Measurements from ENCODE around the gene CES4A. TPM values are rescaled to one million over a fixed set of nuclear protein-coding genes. Genes with fewer than 3 reads are reported as not detected.
"Not testable (repeated sequence)": the region's sequence is repeated elsewhere in the genome, so short reads cannot be mapped to it uniquely, and the experiment has no call there.

Gene CES4A
- total RNA-seq, 4 donors from 2014 or later = 18.6 to 24.7 (median 21.2) TPM

DNA sequence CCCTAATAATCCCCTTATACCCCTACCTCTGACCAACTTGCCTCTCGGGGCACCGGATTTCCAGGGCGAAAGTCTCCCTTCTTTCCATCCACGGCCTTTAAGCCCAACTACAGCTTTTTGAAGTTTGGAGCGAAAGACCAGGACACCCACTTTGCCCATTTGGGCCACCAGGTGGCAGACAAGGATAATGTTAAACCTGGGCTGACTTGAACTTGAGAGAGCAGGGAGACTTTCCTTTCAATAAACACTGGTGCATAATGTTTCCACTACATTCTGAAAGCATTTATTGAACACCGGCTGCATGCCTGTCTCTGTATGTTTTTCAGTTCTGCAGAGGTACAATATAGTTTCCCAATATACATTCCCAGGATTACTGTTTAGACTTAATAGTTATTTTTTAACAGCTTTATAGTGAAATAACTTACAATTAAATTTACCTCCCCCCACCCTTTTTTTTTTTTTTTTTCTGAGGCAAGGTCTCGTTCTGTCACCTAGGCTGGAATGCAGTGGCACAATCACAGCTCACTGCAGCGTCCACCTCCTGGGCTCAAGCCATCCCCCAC, 34.2 kb upstream of the CES4A start:
- peak; percentile 66 to 91 for DNase-seq (ENCODE audit: low spot score in 2 of 2)
- peaks cover 0 to 2% (median under 1%) of the 10 kb centered on the region in 4 donors for H3K4me1 ChIP-seq
- peaks cover 0 to 6% (median 0%) of the 10 kb centered on the region in 4 donors for H3K9me3 ChIP-seq
- WGBS, 2 donors = 23% methylated on average over 8 of the region's 8 CpGs
- TF ChIP-seq POLR2A (IDR thresholded peaks at IDR 0.05) (no peak), EP300 (IDR thresholded peaks at IDR 0.05) (no peak)
- TF ChIP-seq, protein P1, sequence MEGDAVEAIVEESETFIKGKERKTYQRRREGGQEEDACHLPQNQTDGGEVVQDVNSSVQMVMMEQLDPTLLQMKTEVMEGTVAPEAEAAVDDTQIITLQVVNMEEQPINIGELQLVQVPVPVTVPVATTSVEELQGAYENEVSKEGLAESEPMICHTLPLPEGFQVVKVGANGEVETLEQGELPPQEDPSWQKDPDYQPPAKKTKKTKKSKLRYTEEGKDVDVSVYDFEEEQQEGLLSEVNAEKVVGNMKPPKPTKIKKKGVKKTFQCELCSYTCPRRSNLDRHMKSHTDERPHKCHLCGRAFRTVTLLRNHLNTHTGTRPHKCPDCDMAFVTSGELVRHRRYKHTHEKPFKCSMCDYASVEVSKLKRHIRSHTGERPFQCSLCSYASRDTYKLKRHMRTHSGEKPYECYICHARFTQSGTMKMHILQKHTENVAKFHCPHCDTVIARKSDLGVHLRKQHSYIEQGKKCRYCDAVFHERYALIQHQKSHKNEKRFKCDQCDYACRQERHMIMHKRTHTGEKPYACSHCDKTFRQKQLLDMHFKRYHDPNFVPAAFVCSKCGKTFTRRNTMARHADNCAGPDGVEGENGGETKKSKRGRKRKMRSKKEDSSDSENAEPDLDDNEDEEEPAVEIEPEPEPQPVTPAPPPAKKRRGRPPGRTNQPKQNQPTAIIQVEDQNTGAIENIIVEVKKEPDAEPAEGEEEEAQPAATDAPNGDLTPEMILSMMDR (IDR thresholded peaks at IDR 0.05) = peak; percentile 59 to 81 (median 67)
- H3K4me3 ChIP-seq = no peak overlapping the region
- H3K36me3 ChIP-seq = no peaks in the 10 kb centered on the region
- peaks cover 0 to 13% of the 10 kb centered on the region in 2 donors for H3K27me3 ChIP-seq
- H3K27ac ChIP-seq = no peak overlapping the region

DNA sequence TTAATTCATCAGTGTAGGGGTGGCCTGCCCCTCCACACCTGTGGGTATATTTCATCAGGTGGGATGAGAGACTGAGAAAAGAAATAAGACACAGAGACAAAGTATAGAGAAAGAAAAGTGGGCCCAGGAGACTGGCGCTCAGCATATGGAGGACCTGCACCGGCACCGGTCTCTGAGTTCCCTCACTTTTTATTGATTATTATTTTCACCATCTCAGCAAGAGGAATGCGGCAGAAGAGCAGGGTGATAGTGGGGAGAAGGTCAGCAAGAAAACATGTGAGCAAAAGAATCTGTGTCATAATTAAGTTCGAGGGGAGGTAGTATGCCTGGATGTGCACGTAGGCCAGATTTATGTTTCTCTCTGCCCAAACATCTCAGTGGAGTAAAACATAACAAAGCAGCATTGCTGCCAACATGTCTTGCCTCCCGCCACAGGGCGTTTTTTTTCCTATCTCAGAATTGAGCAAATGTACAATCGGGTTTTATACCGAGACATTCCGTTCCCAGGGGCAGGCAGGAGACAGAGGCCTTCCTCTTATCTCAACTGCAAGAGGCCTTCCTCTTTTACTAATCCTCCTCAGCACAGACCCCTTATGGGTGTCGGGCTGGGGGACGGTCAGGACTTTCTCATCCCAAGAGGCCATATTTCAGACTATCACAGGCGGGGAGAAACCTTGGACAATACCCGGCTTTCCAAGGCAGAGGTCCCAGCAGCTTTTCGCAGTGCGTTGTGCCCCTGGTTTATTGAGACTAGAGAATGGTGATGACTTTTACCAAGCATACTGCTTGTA, 32.8 kb upstream of the CES4A start:
- not testable (repeated sequence) for H3K4me1 ChIP-seq; DNase-seq (ENCODE audit: low spot score in 2 of 2); H3K36me3 ChIP-seq; H3K9me3 ChIP-seq; H3K27me3 ChIP-seq; H3K4me3 ChIP-seq; H3K27ac ChIP-seq
- 51 to 62% methylated on average over 17 of the region's 17 CpGs for WGBS, 2 donors

DNA sequence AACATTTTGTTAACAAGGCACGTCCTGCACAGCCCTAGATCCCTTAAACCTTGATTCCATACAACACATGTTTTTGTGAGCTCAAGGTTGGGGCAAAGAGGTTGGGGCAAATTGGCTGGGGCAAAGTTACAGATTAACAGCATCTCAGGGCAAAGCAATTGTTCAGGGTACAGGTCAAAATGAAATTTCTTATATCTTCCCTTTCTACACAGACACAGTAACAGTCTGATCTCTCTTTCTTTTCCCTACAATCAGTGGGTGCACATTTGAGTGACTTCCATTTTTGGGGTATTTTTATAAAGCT, 32.3 kb upstream of the CES4A start:
- H3K4me1 ChIP-seq; H3K36me3 ChIP-seq; DNase-seq (ENCODE audit: low spot score in 2 of 2); H3K9me3 ChIP-seq; H3K27me3 ChIP-seq; H3K4me3 ChIP-seq; H3K27ac ChIP-seq: not testable (repeated sequence)
- WGBS, 2 donors = 64 to 65% methylated on average over 1 of the region's 1 CpG

DNA sequence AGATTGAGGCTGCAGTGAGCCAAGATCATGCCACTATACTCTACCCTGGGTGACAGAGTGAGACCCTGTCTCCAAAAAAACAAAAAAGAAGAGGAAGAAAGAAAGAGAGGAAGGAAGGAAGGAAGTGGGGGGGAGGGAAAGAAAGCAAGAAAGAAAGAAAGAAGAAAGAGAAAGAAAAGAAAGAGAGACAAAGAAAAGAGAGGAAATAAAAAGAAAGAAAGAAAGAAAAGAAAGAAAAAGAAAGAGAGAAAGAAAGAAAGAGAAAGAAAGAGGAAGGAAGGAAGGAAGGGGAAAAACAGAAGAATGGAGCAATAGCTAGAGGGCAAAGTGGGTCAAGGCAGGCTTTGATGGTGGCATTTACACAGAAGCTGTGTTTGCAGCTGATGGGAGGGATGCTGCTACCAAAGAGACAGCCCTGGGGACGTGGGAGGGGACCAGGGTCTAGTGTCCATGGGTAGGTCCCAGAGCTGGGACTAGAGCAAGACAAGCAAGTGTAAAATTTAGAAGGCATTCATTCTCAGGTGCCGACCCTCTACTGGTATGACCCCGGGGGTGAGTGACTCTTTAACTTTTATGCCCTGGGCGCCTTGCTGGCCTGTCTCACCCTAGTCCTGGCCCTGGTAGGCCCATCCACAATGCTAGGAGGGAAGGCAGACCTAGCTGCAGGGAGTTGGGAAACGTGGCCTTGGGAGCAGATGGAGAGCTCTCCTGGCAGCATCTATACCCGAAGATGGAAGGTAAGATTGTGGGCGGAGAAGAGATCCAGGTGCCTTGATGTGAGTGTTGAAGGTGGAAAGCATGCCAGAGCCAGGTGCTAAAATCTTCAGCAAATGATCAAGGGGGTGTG, 29.3 kb upstream of the CES4A start:
- Histone ChIP-seq H3K27ac (no peak overlapping the region), H3K36me3 (no peaks in the 10 kb centered on the region), H3K4me3 (no peak overlapping the region), H3K9me3 (no peaks in the 10 kb centered on the region), H3K27me3 (no peaks in the 10 kb centered on the region), H3K4me1 (no peaks in the 10 kb centered on the region)
- TF ChIP-seq POLR2A (IDR thresholded peaks at IDR 0.05) (no peak), EP300 (IDR thresholded peaks at IDR 0.05) (no peak)
- TF ChIP-seq, protein P1 (IDR thresholded peaks at IDR 0.05) = no peak
- 65 to 75% methylated on average over 7 of the region's 7 CpGs for WGBS, 2 donors
- DNase-seq (ENCODE audit: low spot score in 2 of 2) = no peak

DNA sequence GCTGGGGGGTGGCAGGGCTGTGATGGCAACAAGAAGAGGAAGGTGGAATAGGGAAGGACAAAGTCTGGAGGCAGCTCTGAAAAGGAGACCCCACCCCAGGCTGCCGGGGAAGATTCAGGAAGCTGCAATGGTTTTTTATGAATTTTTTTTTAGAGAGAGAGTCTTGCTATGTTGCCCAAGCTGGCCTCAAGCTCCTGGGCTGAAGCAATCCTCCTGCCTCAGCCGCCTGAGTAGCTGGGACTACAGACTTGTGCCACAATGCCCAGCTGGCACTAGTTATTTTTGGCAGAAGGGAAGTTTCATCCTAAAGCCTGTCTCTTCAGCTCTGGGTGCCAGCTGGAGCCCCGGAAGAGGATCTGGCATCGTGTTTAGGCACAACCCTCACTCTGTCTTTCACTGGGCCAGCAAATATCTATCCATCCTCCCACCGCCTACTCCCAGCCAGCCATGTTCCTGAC, 28.7 kb upstream of the CES4A start:
- H3K27me3 ChIP-seq = no peaks in the 10 kb centered on the region
- H3K27ac ChIP-seq = no peak overlapping the region
- H3K4me3 ChIP-seq = no peak overlapping the region
- no peaks in the 10 kb centered on the region for H3K9me3 ChIP-seq
- TF ChIP-seq, protein P1 (IDR thresholded peaks at IDR 0.05) = no peak
- TF ChIP-seq EP300 (IDR thresholded peaks at IDR 0.05) (peak in 1 of 2 donors; percentile 51), POLR2A (IDR thresholded peaks at IDR 0.05) (no peak)
- DNase-seq (ENCODE audit: low spot score in 2 of 2) = no peak
- H3K4me1 ChIP-seq = no peaks in the 10 kb centered on the region
- WGBS, 2 donors = 55 to 61% methylated on average over 5 of the region's 5 CpGs
- H3K36me3 ChIP-seq = no peaks in the 10 kb centered on the region

DNA sequence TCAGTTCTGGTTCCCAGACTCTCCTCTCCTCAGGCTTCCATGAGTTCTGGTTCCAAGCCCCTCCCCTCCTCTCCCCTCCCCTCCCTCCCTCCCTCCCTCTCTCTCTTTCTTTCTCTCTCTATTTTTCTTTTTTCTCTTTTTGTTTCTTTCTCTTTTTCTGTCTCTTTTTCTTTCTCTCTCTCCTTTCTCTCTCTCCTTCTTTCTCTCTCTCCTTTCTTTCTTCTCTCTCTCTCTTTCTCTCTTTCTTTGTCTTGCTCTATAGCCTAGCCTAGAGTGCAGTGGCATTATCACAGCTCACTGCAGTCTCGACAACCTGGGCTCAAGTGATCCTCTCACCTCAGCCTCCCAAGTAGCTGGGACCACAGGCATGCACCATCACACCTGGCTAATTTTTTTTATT, 28.1 kb upstream of the CES4A start:
- no peak overlapping the region for H3K4me3 ChIP-seq
- H3K4me1 ChIP-seq = no peaks in the 10 kb centered on the region
- H3K27ac ChIP-seq = no peak overlapping the region
- no peak for DNase-seq (ENCODE audit: low spot score in 2 of 2)
- no peaks in the 10 kb centered on the region for H3K27me3 ChIP-seq
- no peak for TF ChIP-seq EP300 (IDR thresholded peaks at IDR 0.05)
- TF ChIP-seq, protein P1 (IDR thresholded peaks at IDR 0.05) = no peak
- TF ChIP-seq POLR2A (IDR thresholded peaks at IDR 0.05) = no peak
- WGBS, 2 donors = 84 to 97% methylated on average over 1 of the region's 1 CpG
- H3K36me3 ChIP-seq = no peaks in the 10 kb centered on the region
- H3K9me3 ChIP-seq = no peaks in the 10 kb centered on the region

Data from tibial nerve (tissue), 4 donors.